ENCODE measurements around the gene GLYR1. TPM values are rescaled to one million over a fixed set of nuclear protein-coding genes. Genes with fewer than 3 reads are reported as not detected.

GLYR1 gene
- total and polyA plus RNA-seq, 2 experiments from 2014 or later: 46.5 to 56.9 TPM

DNA sequence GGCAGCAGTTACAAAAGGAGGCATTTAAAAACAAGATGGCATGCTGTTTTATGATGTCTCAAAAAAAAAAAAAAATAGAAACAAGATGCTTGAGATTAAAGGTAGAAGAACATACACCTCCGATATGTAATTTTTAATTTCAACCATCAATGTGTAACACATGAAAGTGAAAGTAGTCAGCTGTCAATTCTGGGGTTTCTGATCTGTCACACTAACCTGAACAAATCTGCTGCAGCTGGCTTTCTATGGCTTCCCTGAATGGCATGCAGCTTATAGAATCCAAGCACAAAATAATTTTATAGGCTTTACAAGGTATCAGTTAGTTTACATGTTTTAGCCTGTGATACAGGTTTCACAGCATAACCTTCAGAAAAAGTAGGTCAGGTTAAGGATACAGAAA lies 13.5 kb downstream of the GLYR1 start:
- H2AFZ ChIP-seq: no peak overlapping the region
- TF ChIP-seq EZH2phosphoT487 (IDR thresholded peaks at IDR 0.05; ENCODE audit: low read depth, severe bottlenecking, unreplicated experiment) (no peak), CTCF (IDR thresholded peaks at IDR 0.05; ENCODE audit: poor library complexity) (no peak), EZH2 (IDR thresholded peaks at IDR 0.05; ENCODE audit: borderline replicate concordance) (no peak)
- no peaks in the 10 kb centered on the region for H3K36me3 ChIP-seq (replicated peaks; ENCODE audit: insufficient read depth, low read depth)
- H3K27me3 ChIP-seq: no peaks in the 10 kb centered on the region
- 100% methylated on average over 1 of the region's 1 CpG for WGBS (ENCODE audit: low lambda C conversion rate, missing lambda C conversion rate)
- peaks cover 22% of the 10 kb centered on the region for H3K79me2 ChIP-seq
- no peak overlapping the region for H3K4me3 ChIP-seq
- H3K9me2 ChIP-seq (replicated peaks; ENCODE audit: insufficient read depth): no peaks in the 10 kb centered on the region
- H3K27ac ChIP-seq: no peak overlapping the region
- H3K9me3 ChIP-seq (ENCODE audit: low read depth): no peaks in the 10 kb centered on the region
- H3K4me2 ChIP-seq: no peak overlapping the region
- no peak for DNase-seq (ENCODE audit: low spot score)
- no peaks in the 10 kb centered on the region for H3K4me1 ChIP-seq (ENCODE audit: insufficient read depth)
- H4K20me1 ChIP-seq (ENCODE audit: insufficient read depth, poor library complexity, severe bottlenecking): peaks cover 7% of the 10 kb centered on the region

DNA sequence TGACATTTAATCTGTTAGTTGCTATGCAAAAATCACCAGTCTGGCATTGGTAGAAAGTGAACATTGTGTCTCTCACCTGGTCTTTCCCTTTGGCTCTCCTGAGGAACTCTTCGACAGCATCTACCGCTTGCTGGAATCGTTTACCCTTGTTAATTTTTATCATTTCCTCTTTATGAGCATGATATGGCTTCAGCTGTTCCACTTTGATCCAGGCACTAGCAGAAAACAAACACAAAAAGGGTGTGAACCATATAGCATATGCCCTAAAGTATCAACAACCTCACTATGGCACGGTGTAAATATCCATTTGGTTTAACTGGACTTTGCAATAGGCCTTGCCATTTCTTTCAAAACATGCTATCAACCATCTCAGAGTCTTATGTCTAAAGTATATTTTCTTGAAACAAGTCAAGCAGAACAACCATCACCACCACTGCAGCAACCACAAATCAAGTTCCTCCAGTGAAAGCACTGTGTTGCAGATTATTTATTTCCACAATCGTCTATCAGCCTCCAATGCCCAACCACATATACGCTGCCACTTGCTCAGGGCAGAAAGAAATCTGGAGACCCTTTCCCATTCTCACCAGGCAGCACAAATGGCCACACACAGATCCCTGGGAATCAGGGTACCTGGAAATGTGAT lies 14.3 kb downstream of the GLYR1 start:
- Histone ChIP-seq H3K36me3 (replicated peaks; ENCODE audit: insufficient read depth, low read depth) (no peaks in the 10 kb centered on the region), H4K20me1 (ENCODE audit: insufficient read depth, poor library complexity, severe bottlenecking) (peaks cover 7% of the 10 kb centered on the region), H3K9me3 (ENCODE audit: low read depth) (no peaks in the 10 kb centered on the region), H3K9me2 (replicated peaks; ENCODE audit: insufficient read depth) (no peaks in the 10 kb centered on the region), H3K4me3 (no peak overlapping the region), H3K27me3 (no peaks in the 10 kb centered on the region), H3K79me2 (peaks cover 22% of the 10 kb centered on the region), H3K27ac (no peak overlapping the region), H3K4me1 (ENCODE audit: insufficient read depth) (no peaks in the 10 kb centered on the region), H2AFZ (no peak overlapping the region), H3K4me2 (no peak overlapping the region)
- TF ChIP-seq EZH2phosphoT487 (IDR thresholded peaks at IDR 0.05; ENCODE audit: low read depth, severe bottlenecking, unreplicated experiment) (no peak), EZH2 (IDR thresholded peaks at IDR 0.05; ENCODE audit: borderline replicate concordance) (no peak), CTCF (IDR thresholded peaks at IDR 0.05; ENCODE audit: poor library complexity) (no peak)
- no peak for DNase-seq (ENCODE audit: low spot score)
- WGBS (ENCODE audit: low lambda C conversion rate, missing lambda C conversion rate): 92% methylated on average over 6 of the region's 6 CpGs

- Histone ChIP-seq H3K4me2 (no peak overlapping the region), H2AFZ (no peak overlapping the region), H4K20me1 (ENCODE audit: insufficient read depth, poor library complexity, severe bottlenecking) (peaks cover 7% of the 10 kb centered on the region), H3K4me3 (no peak overlapping the region), H3K27me3 (no peaks in the 10 kb centered on the region), H3K36me3 (replicated peaks; ENCODE audit: insufficient read depth, low read depth) (peaks cover 3% of the 10 kb centered on the region), H3K79me2 (peaks cover 19% of the 10 kb centered on the region), H3K9me3 (ENCODE audit: low read depth) (no peaks in the 10 kb centered on the region), H3K4me1 (ENCODE audit: insufficient read depth) (no peaks in the 10 kb centered on the region), H3K9me2 (replicated peaks; ENCODE audit: insufficient read depth) (no peaks in the 10 kb centered on the region), H3K27ac (no peak overlapping the region)
- DNase-seq (ENCODE audit: low spot score): no peak
- TF ChIP-seq CTCF (IDR thresholded peaks at IDR 0.05; ENCODE audit: poor library complexity): no peak
- no peak for TF ChIP-seq EZH2phosphoT487 (IDR thresholded peaks at IDR 0.05; ENCODE audit: low read depth, severe bottlenecking, unreplicated experiment)
- no peak for TF ChIP-seq EZH2 (IDR thresholded peaks at IDR 0.05; ENCODE audit: borderline replicate concordance)
- 98% methylated on average over 8 of the region's 8 CpGs for WGBS (ENCODE audit: low lambda C conversion rate, missing lambda C conversion rate)
Measured at GRCh38 chr16:4831616-4832015, 15.5 kb downstream of the GLYR1 start.
